GM23248 (cell line): Measurements from ENCODE around the gene UBXN6.

Experiments
- EZH2 ChIP-seq: fragments of 200-600 bp; sonication (generic); IDR thresholded peaks from 2 replicates; pipeline ENCODE4 v1.6.1; 2018; ENCODE audit warnings: antibody characterized with exemption, mild to moderate bottlenecking; ENCODE audit not compliant: insufficient read depth, poor library complexity, severe bottlenecking
- EZH2phosphoT487 ChIP-seq: fragments of 200-600 bp; sonication (generic); IDR thresholded peaks from 2 replicates; pipeline ENCODE4 v1.6.1; 2018; ENCODE audit warnings: antibody characterized with exemption, moderate library complexity, mild to moderate bottlenecking, low read depth; ENCODE audit not compliant: insufficient read depth

GRCh38 chr19:4492337-4493103 lies 34.9 kb upstream of the UBXN6 start:
- no peak for TF ChIP-seq EZH2
- TF ChIP-seq EZH2phosphoT487 = no peak
